Measurements from ENCODE around the gene F11.

F11 gene

DNA sequence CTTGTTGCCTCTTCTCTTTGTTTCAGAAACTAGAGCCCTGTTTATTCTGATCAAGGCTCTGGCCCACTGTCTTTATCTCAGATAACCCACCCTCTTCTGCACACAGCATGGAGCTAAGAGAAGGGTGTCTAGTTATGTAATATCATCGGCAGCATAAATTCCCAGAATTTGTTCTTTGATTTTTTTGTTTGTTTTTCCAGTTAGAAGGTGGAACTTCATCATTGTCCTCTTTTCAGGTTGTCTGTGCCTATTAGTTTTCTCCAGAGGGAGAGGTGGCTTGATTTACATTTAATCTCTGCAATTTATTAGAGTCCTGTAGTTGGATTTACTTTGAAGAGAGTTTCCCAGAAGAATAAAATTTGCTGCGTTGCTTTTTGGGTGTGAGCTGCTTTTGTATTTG lies 15.2 kb upstream of the F11 start:
- no peak for TF ChIP-seq RAD21 (IDR thresholded peaks at IDR 0.05; ENCODE audit: low read depth)

DNA sequence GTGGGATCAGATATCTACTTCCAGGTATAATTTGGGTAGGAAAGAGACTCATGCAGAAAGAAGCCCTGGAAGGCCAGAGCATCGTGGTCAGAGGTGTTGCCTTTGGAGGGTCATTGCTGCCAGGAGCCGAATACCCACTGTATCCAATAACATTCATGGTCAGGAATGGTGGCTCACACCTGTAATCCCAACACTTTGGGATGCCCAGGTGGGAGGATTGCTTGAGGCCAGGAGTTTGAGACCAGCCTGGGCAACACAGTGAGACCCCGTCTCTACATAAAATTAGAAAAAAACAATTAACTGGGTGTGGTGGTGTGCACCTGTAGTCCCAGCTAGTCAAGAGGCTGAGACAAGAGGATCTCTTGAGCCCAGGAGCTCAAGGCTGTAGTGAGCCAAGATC lies 10.9 kb upstream of the F11 start:
- TF ChIP-seq TCF12 (IDR thresholded peaks at IDR 0.05; ENCODE audit: low read depth) (no peak), RAD21 (IDR thresholded peaks at IDR 0.05; ENCODE audit: low read depth) (no peak), TAF1 (IDR thresholded peaks at IDR 0.05; ENCODE audit: low read depth) (no peak), CEBPB (IDR thresholded peaks at IDR 0.05) (no peak), ZBTB7A (IDR thresholded peaks at IDR 0.05; ENCODE audit: low read depth) (no peak), CREB1 (IDR thresholded peaks at IDR 0.05; ENCODE audit: low read depth) (no peak), NFIC (IDR thresholded peaks at IDR 0.05) (no peak), EGR1 (IDR thresholded peaks at IDR 0.05) (no peak), TEAD4 (IDR thresholded peaks at IDR 0.05) (no peak), YY1 (IDR thresholded peaks at IDR 0.05; ENCODE audit: low read depth) (no peak), FOXM1 (IDR thresholded peaks at IDR 0.05; ENCODE audit: borderline replicate concordance, low read depth) (no peak), EP300 (IDR thresholded peaks at IDR 0.05; ENCODE audit: borderline replicate concordance) (no peak)
- TF ChIP-seq, protein P1, sequence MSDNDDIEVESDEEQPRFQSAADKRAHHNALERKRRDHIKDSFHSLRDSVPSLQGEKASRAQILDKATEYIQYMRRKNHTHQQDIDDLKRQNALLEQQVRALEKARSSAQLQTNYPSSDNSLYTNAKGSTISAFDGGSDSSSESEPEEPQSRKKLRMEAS (IDR thresholded peaks at IDR 0.05), result no peak
- TF ChIP-seq, protein P2, sequence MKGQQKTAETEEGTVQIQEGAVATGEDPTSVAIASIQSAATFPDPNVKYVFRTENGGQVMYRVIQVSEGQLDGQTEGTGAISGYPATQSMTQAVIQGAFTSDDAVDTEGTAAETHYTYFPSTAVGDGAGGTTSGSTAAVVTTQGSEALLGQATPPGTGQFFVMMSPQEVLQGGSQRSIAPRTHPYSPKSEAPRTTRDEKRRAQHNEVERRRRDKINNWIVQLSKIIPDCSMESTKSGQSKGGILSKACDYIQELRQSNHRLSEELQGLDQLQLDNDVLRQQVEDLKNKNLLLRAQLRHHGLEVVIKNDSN (IDR thresholded peaks at IDR 0.05), result no peak

DNA sequence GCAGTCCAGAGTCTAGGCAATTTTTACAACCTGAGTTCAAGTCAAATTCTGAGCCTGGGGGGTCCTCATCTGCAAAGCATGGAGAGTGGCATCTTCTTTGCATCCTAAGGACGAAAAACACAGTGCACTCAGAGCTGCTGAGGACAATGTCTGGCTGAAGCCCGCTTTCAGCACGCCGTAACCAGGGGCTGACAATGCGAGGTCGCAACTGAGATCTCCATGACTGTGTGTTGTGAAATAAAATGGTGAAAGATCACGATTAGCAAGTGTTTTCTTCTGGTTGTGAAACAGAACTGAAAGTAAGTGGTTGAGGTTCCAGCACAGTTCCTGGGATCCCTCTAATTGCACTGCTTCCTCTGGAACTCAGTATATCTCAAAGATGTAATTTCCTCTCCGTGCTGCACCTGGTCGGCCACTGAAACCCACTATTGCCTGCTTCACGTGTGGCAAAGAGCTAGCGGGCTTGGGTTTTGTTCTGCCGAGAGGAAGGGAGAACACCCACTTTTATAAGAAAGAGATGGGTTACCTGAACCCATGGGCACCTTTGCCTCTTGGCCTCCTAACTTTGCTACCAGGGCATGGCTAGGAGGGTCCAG lies 7.7 kb upstream of the F11 start:
- TF ChIP-seq TCF12 (IDR thresholded peaks at IDR 0.05; ENCODE audit: low read depth) (no peak), TAF1 (IDR thresholded peaks at IDR 0.05; ENCODE audit: low read depth) (no peak), EP300 (IDR thresholded peaks at IDR 0.05; ENCODE audit: borderline replicate concordance) (no peak), RAD21 (IDR thresholded peaks at IDR 0.05; ENCODE audit: low read depth) (no peak), TEAD4 (IDR thresholded peaks at IDR 0.05) (no peak), CEBPB (IDR thresholded peaks at IDR 0.05) (no peak), YY1 (IDR thresholded peaks at IDR 0.05; ENCODE audit: low read depth) (no peak), CREB1 (IDR thresholded peaks at IDR 0.05; ENCODE audit: low read depth) (no peak), ZBTB7A (IDR thresholded peaks at IDR 0.05; ENCODE audit: low read depth) (no peak), EGR1 (IDR thresholded peaks at IDR 0.05) (no peak)
- TF ChIP-seq, protein P2 (IDR thresholded peaks at IDR 0.05), result no peak
- TF ChIP-seq, protein P1 (IDR thresholded peaks at IDR 0.05), result no peak
- TF ChIP-seq, protein P3, sequence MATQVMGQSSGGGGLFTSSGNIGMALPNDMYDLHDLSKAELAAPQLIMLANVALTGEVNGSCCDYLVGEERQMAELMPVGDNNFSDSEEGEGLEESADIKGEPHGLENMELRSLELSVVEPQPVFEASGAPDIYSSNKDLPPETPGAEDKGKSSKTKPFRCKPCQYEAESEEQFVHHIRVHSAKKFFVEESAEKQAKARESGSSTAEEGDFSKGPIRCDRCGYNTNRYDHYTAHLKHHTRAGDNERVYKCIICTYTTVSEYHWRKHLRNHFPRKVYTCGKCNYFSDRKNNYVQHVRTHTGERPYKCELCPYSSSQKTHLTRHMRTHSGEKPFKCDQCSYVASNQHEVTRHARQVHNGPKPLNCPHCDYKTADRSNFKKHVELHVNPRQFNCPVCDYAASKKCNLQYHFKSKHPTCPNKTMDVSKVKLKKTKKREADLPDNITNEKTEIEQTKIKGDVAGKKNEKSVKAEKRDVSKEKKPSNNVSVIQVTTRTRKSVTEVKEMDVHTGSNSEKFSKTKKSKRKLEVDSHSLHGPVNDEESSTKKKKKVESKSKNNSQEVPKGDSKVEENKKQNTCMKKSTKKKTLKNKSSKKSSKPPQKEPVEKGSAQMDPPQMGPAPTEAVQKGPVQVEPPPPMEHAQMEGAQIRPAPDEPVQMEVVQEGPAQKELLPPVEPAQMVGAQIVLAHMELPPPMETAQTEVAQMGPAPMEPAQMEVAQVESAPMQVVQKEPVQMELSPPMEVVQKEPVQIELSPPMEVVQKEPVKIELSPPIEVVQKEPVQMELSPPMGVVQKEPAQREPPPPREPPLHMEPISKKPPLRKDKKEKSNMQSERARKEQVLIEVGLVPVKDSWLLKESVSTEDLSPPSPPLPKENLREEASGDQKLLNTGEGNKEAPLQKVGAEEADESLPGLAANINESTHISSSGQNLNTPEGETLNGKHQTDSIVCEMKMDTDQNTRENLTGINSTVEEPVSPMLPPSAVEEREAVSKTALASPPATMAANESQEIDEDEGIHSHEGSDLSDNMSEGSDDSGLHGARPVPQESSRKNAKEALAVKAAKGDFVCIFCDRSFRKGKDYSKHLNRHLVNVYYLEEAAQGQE (IDR thresholded peaks at IDR 0.05; ENCODE audit: low read depth), result no peak

DNA sequence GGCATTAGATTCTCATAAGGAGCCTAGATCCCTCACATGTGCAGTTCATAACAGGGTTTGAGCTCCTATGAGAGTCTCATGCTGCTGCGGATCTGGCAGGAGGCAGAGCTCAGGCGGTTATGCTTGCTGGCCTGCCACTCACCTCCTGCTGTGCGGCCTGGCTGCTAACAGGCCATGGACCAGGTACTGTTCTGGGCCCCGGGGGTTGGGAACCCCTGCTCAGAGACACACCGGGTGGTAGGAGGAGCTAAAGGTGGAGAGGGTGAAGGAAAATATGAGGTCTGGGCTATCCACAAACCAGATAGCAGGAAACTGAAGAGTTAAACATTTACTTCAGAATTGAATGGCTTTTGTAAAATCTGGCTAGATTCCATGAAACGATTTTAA lies 5.9 kb upstream of the F11 start:
- TF ChIP-seq CREB1 (IDR thresholded peaks at IDR 0.05; ENCODE audit: low read depth) (no peak), CEBPB (IDR thresholded peaks at IDR 0.05) (no peak), EGR1 (IDR thresholded peaks at IDR 0.05) (no peak), TEAD4 (IDR thresholded peaks at IDR 0.05) (no peak), ZBTB7A (IDR thresholded peaks at IDR 0.05; ENCODE audit: low read depth) (no peak), RAD21 (IDR thresholded peaks at IDR 0.05; ENCODE audit: low read depth) (no peak), NFIC (IDR thresholded peaks at IDR 0.05) (no peak), FOXM1 (IDR thresholded peaks at IDR 0.05; ENCODE audit: borderline replicate concordance, low read depth) (no peak), EP300 (IDR thresholded peaks at IDR 0.05; ENCODE audit: borderline replicate concordance) (no peak), TCF12 (IDR thresholded peaks at IDR 0.05; ENCODE audit: low read depth) (no peak), YY1 (IDR thresholded peaks at IDR 0.05; ENCODE audit: low read depth) (no peak), TAF1 (IDR thresholded peaks at IDR 0.05; ENCODE audit: low read depth) (no peak)
- TF ChIP-seq, protein P2 (IDR thresholded peaks at IDR 0.05), result no peak
- TF ChIP-seq, protein P1 (IDR thresholded peaks at IDR 0.05), result no peak
- TF ChIP-seq, protein P3 (IDR thresholded peaks at IDR 0.05; ENCODE audit: low read depth), result no peak

Measured in Ishikawa (cell line).